Stimulated activated CD4-positive, alpha-beta T cell treated with anti-CD3 and anti-CD28 coated beads, Interleukin-1b, Interleukin-23, amount 100 ng/mL, for 1 hour (primary cell): ENCODE data around the gene E2F4.
A peak's percentile ranks its signal among the peaks of the same experiment; 100 is the strongest.

ENCODE experiments used
- DNase-seq, 2 donors: peaks; one replicate each; pipeline ENCODE4 v3.0.0-alpha.2; 2020; ENCODE audit warnings: low read depth in 2 of 2

Gene E2F4

GRCh38 chr16:67191995-67192681 is at the start of gene E2F4:
Gene E2F4 (plus strand): TSS chr16:67192155. CDS start chr16:67192228, 73 bp downstream.
- peak; percentile 65 to 66 for DNase-seq

- DNase-seq = no peak
These were observed 49.6 kb upstream of the E2F4 start for GRCh38 chr16:67142342-67142741.

- DNase-seq = no peak
These were observed 47.0 kb upstream of the E2F4 start for GRCh38 chr16:67144943-67145342.

- DNase-seq = no peak
These were observed 46.2 kb upstream of the E2F4 start for GRCh38 chr16:67145746-67146145.

- DNase-seq = no peak
These were observed 45.2 kb upstream of the E2F4 start for GRCh38 chr16:67146523-67147357.

- no peak for DNase-seq
These were observed 44.4 kb upstream of the E2F4 start for GRCh38 chr16:67147437-67148140.

GRCh38 chr16:67148221-67148620 is 43.7 kb upstream of the E2F4 start:
- no peak for DNase-seq

GRCh38 chr16:67148656-67149275 is 43.2 kb upstream of the E2F4 start:
- no peak for DNase-seq

- no peak for DNase-seq
These were observed 42.5 kb upstream of the E2F4 start for GRCh38 chr16:67149276-67150046.

- DNase-seq = no peak
These were observed 41.7 kb upstream of the E2F4 start for GRCh38 chr16:67150047-67150832.

- DNase-seq = no peak
These were observed 41.0 kb upstream of the E2F4 start, which contains the start of gene B3GNT9 for GRCh38 chr16:67150833-67151396. Gene B3GNT9 (minus strand): TSS chr16:67150998. CDS start chr16:67150485, 513 bp downstream.

GRCh38 chr16:67151431-67152097 is 40.4 kb upstream of the E2F4 start:
- DNase-seq = no peak

- no peak for DNase-seq
These were observed 37.2 kb upstream of the E2F4 start for GRCh38 chr16:67154578-67155294.

- peak; percentile 54 to 68 for DNase-seq
These were observed 36.4 kb upstream of the E2F4 start for GRCh38 chr16:67155295-67156142.

- DNase-seq = no peak
These were observed 35.7 kb upstream of the E2F4 start for GRCh38 chr16:67156143-67156844.

GRCh38 chr16:67157106-67157748 is 34.7 kb upstream of the E2F4 start:
- DNase-seq = no peak
